Measurements from ENCODE around the gene NCBP2L. TPM values are rescaled to one million over a fixed set of nuclear protein-coding genes. Genes with fewer than 3 reads are reported as not detected.
A peak's percentile ranks its signal among the peaks of the same experiment; 100 is the strongest.

Gene NCBP2L
- total RNA-seq, 4 donors from 2014 or later, result not detected

DNA sequence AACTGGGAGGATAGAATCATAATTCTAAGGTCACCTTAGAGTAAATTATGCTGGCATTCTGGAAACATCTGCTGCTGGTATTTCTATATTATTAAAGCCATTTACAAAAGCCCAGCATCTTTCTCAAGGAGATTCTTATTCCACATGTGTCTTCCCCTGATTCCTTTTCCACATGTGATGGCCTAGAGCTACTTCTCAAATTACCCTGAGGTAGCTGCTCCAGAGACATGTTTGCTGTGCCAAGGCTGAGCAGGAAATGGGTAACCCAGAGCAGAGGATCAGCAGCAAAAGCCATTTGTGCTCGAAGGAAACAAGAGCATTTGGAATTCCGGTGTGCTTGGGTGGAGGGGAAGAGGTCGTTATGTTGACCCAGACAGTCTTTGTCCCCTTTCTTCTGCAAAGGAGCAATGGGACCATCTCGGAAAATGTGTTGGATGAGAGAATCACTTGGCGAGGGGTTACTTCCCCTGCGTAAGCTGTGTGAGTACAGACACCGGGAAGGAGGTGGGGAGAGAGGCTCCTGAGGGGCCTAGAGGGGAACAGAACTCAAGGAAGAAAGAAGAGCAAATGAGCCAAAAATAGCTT lies 26.6 kb upstream of the NCBP2L start:
- Histone ChIP-seq H3K9me3 (no peaks in the 10 kb centered on the region), H3K4me3 (no peak overlapping the region), H3K27me3 (no peaks in the 10 kb centered on the region), H3K36me3 (no peaks in the 10 kb centered on the region), H3K27ac (replicated peaks in 1 of 4) (peak overlapping the region in 3 of 4 donors; percentile 3 to 63 (median 7)), H3K4me1 (peaks cover 47 to 75% (median 55%) of the 10 kb centered on the region in 4 donors)
- intact Hi-C loops (cut with DNase I), result no loop called here
- no peak for TF ChIP-seq POLR2A (IDR thresholded peaks at IDR 0.05; ENCODE audit: low read depth)
- TF ChIP-seq, protein P1, sequence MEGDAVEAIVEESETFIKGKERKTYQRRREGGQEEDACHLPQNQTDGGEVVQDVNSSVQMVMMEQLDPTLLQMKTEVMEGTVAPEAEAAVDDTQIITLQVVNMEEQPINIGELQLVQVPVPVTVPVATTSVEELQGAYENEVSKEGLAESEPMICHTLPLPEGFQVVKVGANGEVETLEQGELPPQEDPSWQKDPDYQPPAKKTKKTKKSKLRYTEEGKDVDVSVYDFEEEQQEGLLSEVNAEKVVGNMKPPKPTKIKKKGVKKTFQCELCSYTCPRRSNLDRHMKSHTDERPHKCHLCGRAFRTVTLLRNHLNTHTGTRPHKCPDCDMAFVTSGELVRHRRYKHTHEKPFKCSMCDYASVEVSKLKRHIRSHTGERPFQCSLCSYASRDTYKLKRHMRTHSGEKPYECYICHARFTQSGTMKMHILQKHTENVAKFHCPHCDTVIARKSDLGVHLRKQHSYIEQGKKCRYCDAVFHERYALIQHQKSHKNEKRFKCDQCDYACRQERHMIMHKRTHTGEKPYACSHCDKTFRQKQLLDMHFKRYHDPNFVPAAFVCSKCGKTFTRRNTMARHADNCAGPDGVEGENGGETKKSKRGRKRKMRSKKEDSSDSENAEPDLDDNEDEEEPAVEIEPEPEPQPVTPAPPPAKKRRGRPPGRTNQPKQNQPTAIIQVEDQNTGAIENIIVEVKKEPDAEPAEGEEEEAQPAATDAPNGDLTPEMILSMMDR (IDR thresholded peaks at IDR 0.05), result no peak
- TF ChIP-seq POLR2AphosphoS5 (IDR thresholded peaks at IDR 0.05), result no peak
- no peak for TF ChIP-seq EP300 (IDR thresholded peaks at IDR 0.05)
- no peak for DNase-seq (ENCODE audit: extremely low spot score)
- WGBS, result 81% methylated on average over 7 of the region's 7 CpGs

DNA sequence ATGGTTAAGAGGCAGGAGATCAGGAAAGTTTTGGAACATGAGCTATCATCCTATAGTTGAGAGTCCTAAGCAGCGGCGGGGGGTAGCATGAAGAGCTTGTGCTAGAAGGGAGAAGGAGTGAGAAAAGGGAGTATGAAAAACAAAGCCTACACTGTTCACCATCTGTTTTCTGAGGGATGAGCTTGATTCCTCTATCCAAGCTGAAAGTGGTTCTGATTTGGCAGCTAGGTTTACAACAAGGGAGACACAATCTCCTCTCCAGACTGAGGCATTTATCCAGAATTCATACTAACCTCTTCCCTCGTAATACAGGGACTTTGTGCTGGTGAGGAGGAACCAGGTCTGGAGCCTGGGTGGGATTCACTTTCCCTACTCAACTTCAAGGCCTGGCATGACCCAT lies 25.5 kb upstream of the NCBP2L start:
- intact Hi-C loops (cut with DNase I), result no loop called here
- 80% methylated on average over 3 of the region's 3 CpGs for WGBS
- Histone ChIP-seq H3K4me1 (peaks cover 36 to 64% (median 47%) of the 10 kb centered on the region in 4 donors), H3K9me3 (no peaks in the 10 kb centered on the region), H3K27me3 (no peaks in the 10 kb centered on the region), H3K36me3 (no peaks in the 10 kb centered on the region), H3K4me3 (no peak overlapping the region), H3K27ac (replicated peaks in 1 of 4) (peak overlapping the region in 3 of 4 donors; percentile 53 to 71 (median 63))
- TF ChIP-seq EP300 (IDR thresholded peaks at IDR 0.05) (no peak), POLR2AphosphoS5 (IDR thresholded peaks at IDR 0.05) (no peak), POLR2A (IDR thresholded peaks at IDR 0.05; ENCODE audit: low read depth) (no peak)
- TF ChIP-seq, protein P1 (IDR thresholded peaks at IDR 0.05), result no peak
- DNase-seq (ENCODE audit: extremely low spot score), result no peak

DNA sequence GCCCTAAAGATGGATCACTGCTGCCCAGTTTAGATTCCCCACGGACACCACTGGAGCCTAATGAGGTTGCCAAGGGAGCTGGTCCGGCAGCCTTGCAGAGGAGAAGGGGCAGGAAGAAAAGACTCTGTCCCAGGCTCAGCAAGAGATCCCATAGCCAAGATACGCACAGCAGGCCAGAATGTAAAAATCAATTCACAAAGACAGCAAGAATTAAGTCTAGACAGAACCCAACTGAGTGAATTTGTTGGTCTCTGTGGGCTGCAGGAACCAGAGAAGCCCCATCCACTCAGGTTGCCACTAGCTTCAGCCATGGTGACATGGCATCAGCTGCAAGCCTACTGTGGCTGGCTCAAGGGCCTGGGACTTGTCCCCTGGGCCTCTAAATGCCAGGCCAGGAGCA lies 24.8 kb upstream of the NCBP2L start:
- Histone ChIP-seq H3K4me1 (peaks cover 31 to 58% (median 41%) of the 10 kb centered on the region in 4 donors), H3K27ac (replicated peaks in 1 of 4) (peak overlapping the region; percentile 53 to 71 (median 61)), H3K36me3 (no peaks in the 10 kb centered on the region), H3K9me3 (no peaks in the 10 kb centered on the region), H3K27me3 (no peaks in the 10 kb centered on the region), H3K4me3 (no peak overlapping the region)
- TF ChIP-seq EP300 (IDR thresholded peaks at IDR 0.05), result no peak
- TF ChIP-seq, protein P1 (IDR thresholded peaks at IDR 0.05), result no peak
- no peak for TF ChIP-seq POLR2A (IDR thresholded peaks at IDR 0.05; ENCODE audit: low read depth)
- TF ChIP-seq POLR2AphosphoS5 (IDR thresholded peaks at IDR 0.05), result no peak
- 83% methylated on average over 3 of the region's 3 CpGs for WGBS
- no peak for DNase-seq (ENCODE audit: extremely low spot score)
- intact Hi-C loops (cut with DNase I), result no loop called here

DNA sequence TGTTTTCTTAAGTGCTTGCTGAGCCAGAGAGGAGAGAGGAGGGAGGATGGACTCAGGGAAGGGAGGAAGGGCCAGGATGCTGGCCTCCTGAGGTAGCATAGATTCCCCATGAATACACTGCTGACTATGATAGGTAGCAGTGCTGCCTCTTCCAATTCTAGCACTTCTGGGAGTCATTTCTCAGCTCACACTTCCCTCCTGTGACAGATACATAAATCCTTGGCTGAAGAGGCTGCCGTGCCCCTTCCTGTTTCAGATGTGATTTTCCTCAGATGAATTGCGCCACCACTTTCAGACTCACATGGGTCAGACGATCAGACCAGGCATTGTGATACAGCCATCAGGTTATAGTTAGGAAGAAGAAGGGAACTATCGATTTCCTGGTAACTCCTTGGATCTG lies 24.3 kb upstream of the NCBP2L start:
- DNase-seq (ENCODE audit: extremely low spot score), result no peak
- TF ChIP-seq EP300 (IDR thresholded peaks at IDR 0.05) (no peak), POLR2AphosphoS5 (IDR thresholded peaks at IDR 0.05) (peak in 1 of 2 donors; percentile 43)

GRCh38 chrX:107755721-107756120 lies 21.8 kb upstream of the NCBP2L start:
- WGBS, result 66% methylated on average over 3 of the region's 3 CpGs
- Histone ChIP-seq H3K27me3 (no peaks in the 10 kb centered on the region), H3K9me3 (no peaks in the 10 kb centered on the region), H3K36me3 (peaks cover 0 to 3% (median 0%) of the 10 kb centered on the region in 4 donors), H3K4me3 (no peak overlapping the region), H3K4me1 (peaks cover 14 to 38% (median 29%) of the 10 kb centered on the region in 4 donors), H3K27ac (replicated peaks in 1 of 4) (peak overlapping the region in 1 of 4 donors; percentile 39)
- intact Hi-C loops (cut with DNase I), result no loop called here
- DNase-seq (ENCODE audit: extremely low spot score), result no peak
- TF ChIP-seq EP300 (IDR thresholded peaks at IDR 0.05), result no peak
- no peak for TF ChIP-seq POLR2A (IDR thresholded peaks at IDR 0.05; ENCODE audit: low read depth)
- TF ChIP-seq POLR2AphosphoS5 (IDR thresholded peaks at IDR 0.05), result no peak
- TF ChIP-seq, protein P1 (IDR thresholded peaks at IDR 0.05), result no peak

More for the DNA sequence above, 24.3 kb upstream of the NCBP2L start:
- H3K27me3 ChIP-seq, result no peaks in the 10 kb centered on the region
- no peak overlapping the region for H3K4me3 ChIP-seq
- intact Hi-C loops (cut with DNase I), result no loop called here
- 53% methylated on average over 4 of the region's 4 CpGs for WGBS
- H3K36me3 ChIP-seq, result no peaks in the 10 kb centered on the region
- H3K27ac ChIP-seq (replicated peaks in 1 of 4), result peak overlapping the region; percentile 53 to 71 (median 61)
- no peaks in the 10 kb centered on the region for H3K9me3 ChIP-seq
- H3K4me1 ChIP-seq, result peaks cover 27 to 54% (median 37%) of the 10 kb centered on the region in 4 donors

Data from esophagus muscularis mucosa (tissue), 4 donors.